Heart right ventricle (tissue), 16 donors: ENCODE data around the gene ZNF652. TPM values are rescaled to one million over a fixed set of nuclear protein-coding genes. Genes with fewer than 3 reads are reported as not detected.

Source experiments
- ATAC-seq, 8 donors: fragments of 200-7000 bp; cut with Tn5 transposase; one replicate each; pipeline ENCODE4 v1.9.1; 2020; ENCODE audit warnings: mild to moderate bottlenecking in 8 of 8, moderate library complexity in 8 of 8, moderate number of reproducible peaks in 1 of 8
- DNase-seq, 2 donors: peaks; one replicate each; pipeline ENCODE4 v3.0.0-alpha.2; 2020
- H3K27ac ChIP-seq, 10 donors: fragments of 200-600 bp; sonication (generic) in 2 of 10; one replicate each; pipeline versions ENCODE4 v1.5.0 to v1.8.0; 2020 to 2022; ENCODE audit warnings: mild to moderate bottlenecking in 3 of 10
- H3K27me3 ChIP-seq, 7 donors: fragments of 200-600 bp; one replicate each; pipeline ENCODE4 v1.8.0; 2021 to 2022; ENCODE audit warnings: mild to moderate bottlenecking in 2 of 7
- H3K36me3 ChIP-seq, 9 donors: fragments of 200-600 bp; sonication (generic) in 1 of 9; one replicate each; pipeline versions ENCODE4 v1.5.0 to v1.8.0; 2020 to 2022; ENCODE audit warnings: mild to moderate bottlenecking in 2 of 9
- H3K4me1 ChIP-seq, 9 donors: fragments of 200-600 bp; sonication (generic) in 1 of 9; one replicate each; pipeline versions ENCODE4 v1.5.0 to v1.8.0; 2020 to 2022; ENCODE audit warnings: mild to moderate bottlenecking in 4 of 9
- H3K4me3 ChIP-seq, 10 donors: fragments of 200-600 bp; sonication (generic) in 2 of 10; one replicate each; pipeline versions ENCODE4 v1.5.0 to v1.8.0; 2020 to 2022; ENCODE audit warnings: mild to moderate bottlenecking in 7 of 10, moderate library complexity in 2 of 10
- H3K9me3 ChIP-seq, 11 donors: fragments of 200-600 bp in 10 of 11; sonication (generic) in 2 of 11; one replicate each; pipeline versions ENCODE4 v1.5.0 to v1.8.0; 2013 to 2022; ENCODE audit warnings: mild to moderate bottlenecking in 2 of 11, control low read depth in 1 of 11, moderate library complexity in 1 of 11
- WGBS, 2 donors: extraction: QIAGEN DNeasy Blood & Tissue Kit; methylation state at CpG; one replicate each; pipeline ENCODE4 v1.1.7; 2013; ENCODE audit warnings: inconsistent platforms in 1 of 2; 5-methylcytosine and 5-hydroxymethylcytosine counted together
- intact Hi-C, 10 donors: fragments of 100-400 bp; cut with DNase I; formaldehyde crosslinking; loops; one replicate each; pipeline versions ENCODE4 v1.11.1 to v1.14.2; 2022
- microRNA-seq, 2 donors: library from miRNA; unstranded; fragments of <30 nt; microRNA quantifications; one replicate each; pipeline ENCODE4 v1.2.0, GENCODE V29; 2021
- polyA plus RNA-seq, 2 donors: library from polyadenylated mRNA; stranded (reverse); fragments of 200-250 nt; gene quantifications; one replicate each; pipeline ENCODE4 v1.2.3, GENCODE V29; 2013
- total RNA-seq, 10 donors: library from RNA; stranded (reverse); fragmentation: NEBNext Ultra II Directional in 3 of 10; extraction: Animal tissue kit (Norgen Biotek cat#: 25700) in 3 of 10; gene quantifications; one replicate each; pipeline versions ENCODE4 v1.2.1 to v1.2.4, GENCODE V29; 2021 to 2023
- TF ChIP-seq, protein P1 (sequence below), 9 donors: fragments of 200-600 bp; sonication (generic) in 2 of 9; IDR thresholded peaks; one replicate each; pipeline versions ENCODE4 v1.5.0 to v1.8.0; 2021 to 2022; ENCODE audit warnings: antibody characterized with exemption in 9 of 9, mild to moderate bottlenecking in 5 of 9, moderate library complexity in 1 of 9
- donor health status: Arrhythmogenic right ventricular cardiomyopathy.
- donor health status: ischemic (EF 13 %, LVEDD 7.1; RV severe dilation, severe dysfunction).
- donor health status: healthy with polysubstance abuse.
- donor health status: DM: no; HTN: yes; CAD: no.
- donor health status: DM: no; HTN: no; CAD: no.
- donor health status: ischemic (EF 25% LVEDD 6.9; RV normal size, moderate dysfunction).
- donor health status: ischemic (EF 25% LVEDD 5.7; RV mildly dilated, moderate dysfunction).
- donor health status: healthy.
- donor health status: DM: yes; HTN: yes; CAD: no.
- donor health status: Ischemic cardiomyopathy.
- donor health status: ischemic (EF 35%, LVEDD 5.7; RV mildly dilated, moderate dysfunction).
- donor health status: nonischemic (EF 11% LVEDD 7.7; RV severe dilation, severe dysfunction).
- donor health status: DM: yes; HTN: yes; CAD: no.
- donor health status: PGD.
- donor health status: ischemic (EF 29% LVEDD 5.4; RV normal size, mild dysfunction).
- donor health status: nonischemic (EF 23%, LVEDD 6.1; RV moderate dilation, normal function).

The ZNF652 gene
- total and polyA plus RNA-seq, 12 donors = 5.2 to 35.6 (median 19.6) TPM

DNA sequence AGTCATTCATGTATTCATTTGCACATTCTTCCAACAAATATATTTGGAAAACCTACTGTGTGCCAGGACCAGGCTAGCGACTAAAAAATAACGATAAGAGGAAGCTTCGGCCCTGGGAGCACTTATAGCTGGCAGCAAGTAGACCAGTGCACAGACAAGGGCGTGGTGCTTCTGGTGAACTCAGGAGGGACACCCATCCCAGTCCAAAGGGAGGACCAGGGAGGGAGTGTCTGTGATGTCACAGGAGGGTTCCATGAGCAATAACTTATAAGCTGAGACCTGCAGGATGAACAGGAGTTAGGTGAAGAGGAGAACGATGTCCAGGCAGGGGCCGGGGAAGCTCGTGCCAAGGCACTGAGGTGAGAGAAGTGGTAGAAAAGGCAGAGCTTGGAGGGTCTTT, 114.1 kb downstream of the ZNF652 start:
- Histone ChIP-seq H3K9me3 (no peaks in the 10 kb centered on the region), H3K36me3 (no peaks in the 10 kb centered on the region), H3K4me3 (no peak overlapping the region), H3K27ac (no peak overlapping the region), H3K4me1 (peaks cover 6 to 19% (median 9%) of the 10 kb centered on the region in 9 donors), H3K27me3 (no peaks in the 10 kb centered on the region)
- TF ChIP-seq, protein P1, sequence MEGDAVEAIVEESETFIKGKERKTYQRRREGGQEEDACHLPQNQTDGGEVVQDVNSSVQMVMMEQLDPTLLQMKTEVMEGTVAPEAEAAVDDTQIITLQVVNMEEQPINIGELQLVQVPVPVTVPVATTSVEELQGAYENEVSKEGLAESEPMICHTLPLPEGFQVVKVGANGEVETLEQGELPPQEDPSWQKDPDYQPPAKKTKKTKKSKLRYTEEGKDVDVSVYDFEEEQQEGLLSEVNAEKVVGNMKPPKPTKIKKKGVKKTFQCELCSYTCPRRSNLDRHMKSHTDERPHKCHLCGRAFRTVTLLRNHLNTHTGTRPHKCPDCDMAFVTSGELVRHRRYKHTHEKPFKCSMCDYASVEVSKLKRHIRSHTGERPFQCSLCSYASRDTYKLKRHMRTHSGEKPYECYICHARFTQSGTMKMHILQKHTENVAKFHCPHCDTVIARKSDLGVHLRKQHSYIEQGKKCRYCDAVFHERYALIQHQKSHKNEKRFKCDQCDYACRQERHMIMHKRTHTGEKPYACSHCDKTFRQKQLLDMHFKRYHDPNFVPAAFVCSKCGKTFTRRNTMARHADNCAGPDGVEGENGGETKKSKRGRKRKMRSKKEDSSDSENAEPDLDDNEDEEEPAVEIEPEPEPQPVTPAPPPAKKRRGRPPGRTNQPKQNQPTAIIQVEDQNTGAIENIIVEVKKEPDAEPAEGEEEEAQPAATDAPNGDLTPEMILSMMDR (IDR thresholded peaks at IDR 0.05) = no peak
- intact Hi-C loops = no loop called here
- 87 to 89% methylated on average over 7 of the region's 7 CpGs for WGBS, 2 donors
- DNase-seq (no peak), ATAC-seq (no peak)

DNA sequence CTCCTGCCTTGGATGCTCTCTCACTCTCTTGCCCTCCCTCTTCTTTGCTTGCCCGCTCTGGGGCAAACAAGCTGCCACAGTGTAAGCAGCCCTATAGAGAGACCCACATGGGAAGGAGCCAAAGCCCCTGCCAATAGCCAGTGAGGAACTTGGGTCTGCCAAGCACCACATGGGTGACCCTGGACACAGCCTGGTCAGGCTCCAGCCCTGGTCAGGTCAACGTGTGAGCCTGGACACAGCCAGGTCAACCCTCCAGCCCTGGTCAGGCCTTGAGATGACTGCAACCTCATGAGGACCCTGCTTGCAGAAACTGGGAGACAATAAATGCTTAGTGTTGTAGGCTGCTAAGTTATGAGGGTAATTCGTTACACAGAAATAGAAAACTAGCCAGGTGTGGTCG, 117.2 kb downstream of the ZNF652 start:
- Histone ChIP-seq H3K27ac (no peak overlapping the region), H3K4me1 (peaks cover 4 to 12% (median 9%) of the 10 kb centered on the region in 9 donors), H3K4me3 (no peak overlapping the region), H3K9me3 (no peaks in the 10 kb centered on the region), H3K27me3 (no peaks in the 10 kb centered on the region), H3K36me3 (no peaks in the 10 kb centered on the region)
- DNase-seq (no peak), ATAC-seq (no peak)
- TF ChIP-seq, protein P1 (IDR thresholded peaks at IDR 0.05) = no peak
- WGBS, 2 donors = 91 to 93% methylated on average over 4 of the region's 4 CpGs
- intact Hi-C loops = no loop called here

Small RNA genes lying within 50 kb of the gene (microRNA-seq; reads per million reads assigned to microRNA genes)
- 0 reads per million in 2 donors for gene MIR6129

Other genes with a start within 250 kb of the ZNF652 start
- gene B4GALNT2, start 229.5 kb downstream of the ZNF652 start, total RNA-seq = under 1 TPM in 2 of 10 donors, not detected in 8; 0.02 TPM
- not detected for gene B4GALNT2, start 229.5 kb downstream of the ZNF652 start, polyA plus RNA-seq
- 1 to 10 TPM in 5 of 10 donors, under 1 TPM in 4, not detected in 1; 0.32 to 2.6 (median 1.3) TPM for gene GNGT2, start 151.7 kb downstream of the ZNF652 start, total RNA-seq
- 1 to 10 TPM; 2.7 to 4.6 TPM for gene GNGT2, start 151.7 kb downstream of the ZNF652 start, polyA plus RNA-seq
- gene ABI3, start 151.5 kb downstream of the ZNF652 start, total RNA-seq = 10 to 100 TPM in 1 of 10 donors, 1 to 10 TPM in 9; 2.3 to 10.8 (median 4.8) TPM
- 10 to 100 TPM in 1 of 2 donors, 1 to 10 TPM in 1; 6.2 to 10.3 TPM for gene ABI3, start 151.5 kb downstream of the ZNF652 start, polyA plus RNA-seq
- gene PHOSPHO1, start 131.5 kb downstream of the ZNF652 start, total RNA-seq = 1 to 10 TPM in 4 of 10 donors, under 1 TPM in 6; 0.14 to 1.9 (median 0.49) TPM
- 1 to 10 TPM in 1 of 2 donors, under 1 TPM in 1; 0.52 to 1.1 TPM for gene PHOSPHO1, start 131.5 kb downstream of the ZNF652 start, polyA plus RNA-seq
- 100 to 1,000 TPM; 187 to 249 (median 215) TPM for gene PHB1, start 52.6 kb upstream of the ZNF652 start, total RNA-seq
- gene PHB1, start 52.6 kb upstream of the ZNF652 start, polyA plus RNA-seq = 100 to 1,000 TPM; 107 to 317 TPM
- gene NGFR, start 133.0 kb upstream of the ZNF652 start, total RNA-seq = 10 to 100 TPM in 4 of 10 donors, 1 to 10 TPM in 6; 1.8 to 22.9 (median 2.7) TPM
- 1 to 10 TPM; 6.4 to 7.2 TPM for gene NGFR, start 133.0 kb upstream of the ZNF652 start, polyA plus RNA-seq
- gene NXPH3, start 213.6 kb upstream of the ZNF652 start, total RNA-seq = 1 to 10 TPM; 2.2 to 4.4 (median 3.2) TPM
- 1 to 10 TPM; 2.3 to 5.9 TPM for gene NXPH3, start 213.6 kb upstream of the ZNF652 start, polyA plus RNA-seq